ENCODE data around the gene ARHGAP45.
"Not testable (repeated sequence)": the region's sequence is repeated elsewhere in the genome, so short reads cannot be mapped to it uniquely, and the experiment has no call there.

Gene ARHGAP45

DNA sequence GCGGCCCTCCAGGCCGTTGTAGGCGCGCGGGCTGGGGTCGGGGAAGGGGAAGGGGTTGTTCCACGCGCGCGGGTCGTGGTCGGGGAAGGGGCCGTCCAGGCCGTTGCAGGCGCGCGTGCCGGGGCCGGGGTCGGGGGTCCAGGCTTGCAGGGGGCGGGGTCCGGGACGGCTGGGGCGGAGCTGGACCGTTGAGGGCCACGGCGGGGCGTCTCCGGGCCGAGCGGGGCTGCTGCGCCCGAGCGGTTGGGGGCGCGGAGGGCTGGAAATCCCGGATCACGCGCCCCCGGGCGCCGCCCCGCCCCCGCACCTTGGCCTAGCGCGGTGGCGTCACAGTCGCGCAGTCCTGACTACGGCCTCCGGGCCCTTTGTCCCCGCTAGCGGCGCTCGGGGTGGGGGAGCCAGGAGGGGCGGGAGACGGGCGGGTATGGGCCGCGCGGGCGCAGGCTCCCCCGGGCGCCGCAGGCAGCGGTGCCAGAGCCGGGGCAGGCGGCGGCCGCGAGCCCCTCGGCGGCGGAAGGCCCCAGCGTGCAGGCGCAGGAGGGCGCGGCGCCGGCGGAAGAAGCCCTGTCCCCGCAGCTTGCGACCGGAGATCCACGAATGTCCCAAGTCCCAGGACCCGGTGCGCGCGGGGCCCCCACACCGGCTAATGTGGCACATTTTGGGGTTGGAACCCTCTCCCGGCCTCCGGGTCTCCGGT is 37.5 kb downstream of the ARHGAP45 start:
- peak; percentile 60 for DNase-seq (ENCODE audit: low read depth, low spot score)

DNA sequence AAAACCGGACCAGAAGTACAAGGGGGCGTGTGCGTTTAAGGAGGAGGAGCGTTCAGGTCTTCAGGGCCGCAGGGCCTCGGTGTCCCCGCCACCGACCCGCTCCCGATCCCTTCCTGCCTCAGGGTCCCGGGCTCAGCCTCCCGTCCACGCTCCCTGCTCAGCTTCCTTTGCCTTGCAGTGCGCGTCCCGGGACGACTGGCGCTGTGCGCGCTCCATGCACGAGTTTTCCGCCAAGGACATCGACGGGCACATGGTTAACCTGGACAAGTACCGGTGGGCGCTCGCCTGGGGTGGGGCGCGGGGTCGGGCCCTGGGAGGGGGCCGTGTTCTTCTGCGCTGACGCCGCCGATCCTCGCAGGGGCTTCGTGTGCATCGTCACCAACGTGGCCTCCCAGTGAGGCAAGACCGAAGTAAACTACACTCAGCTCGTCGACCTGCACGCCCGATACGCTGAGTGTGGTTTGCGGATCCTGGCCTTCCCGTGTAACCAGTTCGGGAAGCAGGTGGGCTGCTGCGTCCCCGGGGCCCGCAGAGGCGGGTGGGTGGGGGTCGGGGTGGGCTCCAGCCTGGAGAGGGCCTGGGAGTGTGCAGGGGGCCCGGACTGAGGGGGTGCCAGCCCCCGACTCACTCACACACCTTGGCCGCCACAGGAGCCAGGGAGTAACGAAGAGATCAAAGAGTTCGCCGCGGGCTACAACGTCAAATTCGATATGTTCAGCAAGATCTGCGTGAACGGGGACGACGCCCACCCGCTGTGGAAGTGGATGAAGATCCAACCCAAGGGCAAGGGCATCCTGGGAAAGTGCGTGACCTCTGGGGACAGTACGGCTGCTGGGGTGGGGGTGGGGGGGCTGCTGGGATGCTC is 38.3 kb downstream of the ARHGAP45 start:
- peak; percentile 73 for DNase-seq (ENCODE audit: low read depth, low spot score)

GRCh38 chr19:1105873-1106840 is 39.2 kb downstream of the ARHGAP45 start:
- DNase-seq (ENCODE audit: low read depth, low spot score): no peak

DNA sequence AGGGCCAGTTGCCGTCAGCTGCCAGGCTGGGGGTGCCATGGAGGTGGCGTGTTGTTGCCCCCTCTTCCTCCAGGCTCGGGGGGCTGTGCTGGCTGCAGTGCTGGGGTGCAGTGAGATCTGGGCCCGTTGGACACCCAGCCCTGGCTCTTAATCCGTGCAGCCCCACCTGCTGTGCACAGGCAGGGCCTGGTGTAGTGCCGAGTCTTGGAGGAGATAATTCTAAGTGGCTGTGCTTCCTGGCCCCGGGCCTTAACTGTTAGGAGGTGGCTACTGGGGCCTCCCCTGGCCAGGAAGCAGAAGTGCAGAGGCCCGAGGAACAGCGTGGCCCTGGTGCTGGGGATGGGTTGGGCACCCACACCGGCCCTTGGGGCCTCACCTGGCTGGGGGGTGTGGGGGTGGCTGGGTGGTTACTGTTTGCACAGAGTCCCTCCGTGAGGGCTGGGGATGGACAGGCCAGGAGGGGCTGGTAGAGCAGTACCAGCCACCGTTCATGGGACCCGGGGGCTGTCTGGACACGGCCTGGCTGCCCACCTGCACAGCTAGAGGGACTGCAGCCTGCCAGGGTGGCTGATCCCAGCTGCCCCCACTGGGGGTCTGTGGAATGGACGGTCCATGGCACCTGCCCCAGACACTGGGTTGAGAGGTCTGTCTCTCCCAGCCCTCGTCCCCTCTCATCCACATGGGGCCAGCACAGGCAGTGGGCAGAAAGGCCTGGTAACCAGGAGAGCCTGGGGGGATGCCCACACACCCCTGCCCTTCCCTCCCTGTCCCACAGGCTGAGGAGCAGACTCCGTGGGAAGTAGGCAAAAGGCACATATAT is 40.1 kb downstream of the ARHGAP45 start:
- DNase-seq (ENCODE audit: low read depth, low spot score): peak; percentile 55

- no peak for DNase-seq (ENCODE audit: low read depth, low spot score)
Measured at GRCh38 chr19:1107661-1108261, 40.8 kb downstream of the ARHGAP45 start.

GRCh38 chr19:1108291-1109031 is 41.5 kb downstream of the ARHGAP45 start:
- DNase-seq (ENCODE audit: low read depth, low spot score): no peak

GRCh38 chr19:1109032-1109551 is 42.1 kb downstream of the ARHGAP45 start:
- DNase-seq (ENCODE audit: low read depth, low spot score): peak; percentile 67

DNA sequence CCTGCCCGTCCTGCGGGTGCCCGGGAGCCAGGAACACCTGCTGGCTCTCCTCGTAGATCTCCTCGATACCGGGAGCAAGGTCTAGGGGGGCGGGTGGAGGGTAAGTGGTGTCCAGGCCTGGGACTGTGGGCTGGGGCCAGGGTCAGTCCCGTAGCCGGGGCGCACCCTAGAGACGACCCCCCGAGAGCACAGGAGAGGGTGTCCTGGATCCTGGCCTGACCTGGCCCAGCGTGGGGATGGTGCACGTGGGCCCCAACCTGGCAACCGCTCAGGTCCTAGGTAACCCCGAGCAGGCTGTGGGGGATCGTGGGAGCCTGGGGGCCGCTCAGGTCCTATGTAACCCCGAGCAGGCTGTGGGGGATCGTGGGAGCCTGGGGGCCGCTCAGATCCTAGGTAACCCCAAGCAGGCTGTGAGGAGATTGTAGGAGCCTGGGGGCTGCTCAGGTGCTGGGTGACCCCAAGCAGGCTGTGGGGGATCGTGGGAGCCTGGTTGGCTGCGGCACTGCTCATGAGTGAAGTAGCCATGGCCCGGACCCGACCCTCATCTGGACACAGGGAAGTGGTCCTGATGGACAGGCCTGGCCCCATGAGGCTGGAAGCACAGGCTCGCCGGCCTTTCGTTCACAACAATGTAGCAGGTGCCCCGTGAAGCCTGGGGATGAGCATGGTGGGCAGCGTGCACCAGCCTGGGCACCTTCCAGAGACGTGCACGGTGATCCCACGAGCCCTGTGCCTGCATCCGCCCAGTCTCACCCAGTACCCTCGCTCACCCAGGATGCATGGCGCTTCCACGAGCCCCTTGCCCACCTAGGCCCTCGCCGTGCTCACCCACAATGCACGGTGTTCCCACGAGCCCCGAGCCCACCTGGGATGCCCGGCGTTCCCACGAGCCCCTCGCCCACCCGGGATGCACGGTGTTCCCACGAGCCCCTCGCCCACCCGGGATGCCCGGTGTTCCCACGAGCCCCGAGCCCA is 43.0 kb downstream of the ARHGAP45 start:
- DNase-seq (ENCODE audit: low read depth, low spot score): no peak

DNA sequence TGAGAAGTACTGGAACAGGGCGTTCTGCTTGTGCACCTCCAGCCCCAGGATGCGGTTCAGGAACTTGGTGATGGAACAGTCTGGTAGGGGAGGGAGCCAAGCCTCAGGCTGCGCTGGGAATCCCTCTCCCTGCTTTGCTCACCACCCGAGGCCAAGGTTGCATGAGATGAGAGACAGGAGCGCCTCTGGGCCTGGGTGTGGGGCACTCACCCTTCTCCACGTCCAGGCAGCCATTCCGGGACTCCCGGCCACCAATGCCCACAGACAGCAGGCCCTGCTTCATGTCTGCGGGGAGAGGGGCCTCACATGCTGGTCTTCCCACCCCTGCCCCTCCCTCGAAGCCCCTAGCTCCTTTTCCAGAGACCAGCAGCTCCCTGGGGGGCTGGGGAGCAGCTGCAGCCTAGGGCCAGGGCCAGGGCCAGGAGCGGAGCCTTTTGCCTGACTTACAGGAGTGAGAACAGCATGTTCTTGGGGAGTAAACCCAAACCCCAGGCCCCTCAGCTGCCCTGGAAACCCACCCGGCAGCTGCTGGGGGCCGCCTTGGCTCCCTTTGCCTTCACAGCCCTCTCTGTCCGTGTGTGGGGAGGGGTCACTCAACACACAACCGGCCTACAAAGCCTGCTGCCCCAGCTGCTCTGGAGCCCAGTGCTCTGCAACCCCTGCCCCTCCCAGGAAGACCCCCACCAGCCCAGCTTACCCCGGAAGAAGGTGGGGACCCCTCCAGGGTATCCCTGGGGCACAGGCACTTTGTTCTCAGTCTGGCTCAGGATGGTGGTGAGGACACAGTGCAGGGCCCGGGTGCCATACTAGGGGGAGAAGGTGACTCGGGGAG is 44.1 kb downstream of the ARHGAP45 start:
- DNase-seq (ENCODE audit: low read depth, low spot score): no peak

DNA sequence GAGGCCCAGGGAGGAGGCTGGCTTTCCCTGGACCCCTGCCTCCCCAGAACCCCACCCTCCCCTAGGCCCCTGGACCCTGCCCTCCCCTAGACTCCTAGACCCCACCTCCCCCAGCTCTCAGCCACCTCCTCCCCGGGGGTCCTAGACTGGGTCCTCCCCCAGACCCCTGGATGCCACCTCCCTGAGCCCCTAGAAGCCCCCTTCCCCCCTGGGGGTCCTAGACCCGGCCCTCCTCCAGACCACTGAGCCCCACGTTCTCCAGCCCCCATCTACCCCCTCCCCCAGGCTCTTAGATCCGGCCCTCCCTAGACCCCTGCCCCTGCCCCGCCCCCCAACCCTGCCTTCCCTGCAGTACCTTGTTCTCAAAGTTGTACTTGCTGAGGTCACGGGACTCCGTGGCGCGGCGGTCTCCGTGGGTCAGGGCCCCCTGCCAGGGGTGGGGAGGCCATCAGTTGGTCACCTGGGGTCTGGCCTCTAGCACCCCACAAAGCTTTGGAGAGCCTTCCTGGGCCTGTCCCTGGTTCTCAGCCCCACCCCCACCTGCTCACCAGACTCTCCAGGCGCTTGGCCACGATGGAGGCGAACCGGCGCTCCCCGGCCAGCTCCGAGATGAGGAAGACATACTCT is 44.8 kb downstream of the ARHGAP45 start:
- no peak for DNase-seq (ENCODE audit: low read depth, low spot score)

DNA sequence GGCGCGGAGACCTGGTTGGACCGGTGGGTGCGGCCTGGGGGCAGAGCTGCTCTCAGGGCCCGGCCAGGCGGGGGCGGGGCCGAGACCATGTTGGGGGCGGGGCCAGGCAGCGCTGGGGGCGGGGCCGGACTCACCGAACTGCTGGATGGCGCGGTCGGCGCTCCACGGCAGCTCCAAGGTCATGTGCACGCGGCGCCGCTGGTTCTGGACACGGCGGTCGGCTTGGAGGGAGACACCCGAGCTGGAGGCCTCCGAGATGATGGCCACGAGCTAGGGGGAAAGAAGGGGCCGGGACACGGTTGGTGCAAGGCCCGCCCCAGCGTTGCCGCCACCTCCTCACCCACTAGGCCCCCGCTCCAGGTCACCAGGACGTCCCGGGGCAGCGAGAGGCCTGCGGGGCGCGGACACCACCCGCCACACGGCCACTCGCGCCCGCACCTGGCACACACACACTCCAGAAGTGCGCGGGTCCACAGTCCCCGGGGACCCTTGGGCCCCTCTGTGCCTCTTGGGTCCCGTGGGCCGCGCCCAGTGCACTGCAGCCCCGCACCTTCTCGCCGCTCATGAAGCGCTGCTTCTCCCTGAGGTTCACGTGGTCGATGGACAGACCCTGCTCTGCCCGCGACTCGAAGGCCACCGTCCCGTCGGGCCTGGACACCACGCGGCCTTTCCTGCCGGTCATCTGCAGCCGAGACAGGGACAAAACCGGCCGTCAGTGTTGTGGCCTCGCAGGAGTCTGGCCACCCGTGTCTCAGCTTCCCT is 45.5 kb downstream of the ARHGAP45 start:
- peak; percentile 76 for DNase-seq (ENCODE audit: low read depth, low spot score)

DNA sequence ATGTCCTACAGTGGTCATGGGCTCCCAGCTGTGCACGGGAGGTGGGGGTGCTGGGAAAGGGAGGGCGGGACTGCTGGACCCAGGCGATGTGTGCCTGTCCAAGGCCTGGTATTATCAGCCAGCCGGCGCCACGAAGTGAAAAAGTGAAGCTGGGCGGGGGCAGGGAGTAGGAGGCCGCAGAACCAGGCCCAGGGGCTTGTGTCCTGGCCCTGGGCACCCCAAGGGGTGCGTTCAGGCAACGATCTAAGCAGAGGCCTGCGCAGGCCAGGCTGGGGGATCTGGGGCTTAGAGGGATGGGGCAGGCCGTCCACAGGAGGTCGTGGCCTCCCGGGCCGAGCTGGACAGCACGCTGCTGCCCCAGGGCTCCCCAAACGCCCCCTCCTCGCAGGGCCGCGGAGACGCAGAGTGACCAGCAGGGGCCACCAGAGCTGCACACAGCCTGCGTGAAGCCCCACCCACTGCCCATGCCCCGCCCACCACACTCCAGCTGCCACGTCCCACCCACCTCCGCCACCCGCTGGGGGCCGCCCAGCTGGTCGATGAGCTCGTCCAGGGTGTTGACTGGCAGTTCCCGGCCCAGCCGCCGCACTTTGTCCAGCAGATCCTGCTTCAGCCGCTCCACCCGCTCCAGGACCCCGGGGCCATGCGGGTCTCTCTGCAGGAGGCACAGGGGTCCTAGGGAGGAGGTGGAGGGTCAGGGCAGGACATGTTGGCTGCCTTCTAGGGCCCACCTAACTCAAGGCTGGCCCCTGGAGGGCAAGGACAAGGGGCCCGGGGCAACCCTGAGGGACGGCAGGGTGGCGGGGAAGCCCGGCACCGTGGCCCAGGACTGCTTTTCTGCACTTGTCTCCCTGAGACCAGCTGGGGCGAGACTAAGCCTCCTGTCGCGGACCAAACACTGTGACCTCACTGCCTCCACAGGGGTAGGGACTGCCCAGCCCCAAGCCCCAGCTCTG is 46.3 kb downstream of the ARHGAP45 start:
- DNase-seq (ENCODE audit: low read depth, low spot score): peak; percentile 91

DNA sequence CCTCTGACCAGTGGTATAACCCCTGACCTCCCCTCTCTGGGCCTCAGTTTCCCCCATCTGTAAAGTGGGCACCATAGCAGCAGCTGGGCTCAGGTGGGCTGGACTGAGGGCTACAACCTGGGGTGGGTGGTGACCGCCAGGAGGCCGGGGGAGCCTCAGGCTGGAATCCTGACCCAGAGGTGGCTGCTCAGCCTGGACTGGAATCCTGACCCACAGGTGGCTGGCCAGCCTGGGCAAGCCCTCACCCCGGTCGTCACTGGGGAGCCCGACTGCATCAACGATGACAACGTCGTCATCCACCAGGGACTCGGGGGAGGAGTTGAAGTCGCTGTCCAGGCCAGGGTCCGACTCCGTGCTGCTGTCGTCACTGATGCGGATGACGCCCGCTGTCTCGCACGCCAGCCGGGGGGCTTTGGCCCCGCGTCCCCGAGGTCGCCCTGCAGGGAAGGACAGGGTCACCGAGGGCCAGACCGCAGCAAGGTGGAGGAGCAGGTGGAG is 47.1 kb downstream of the ARHGAP45 start:
- DNase-seq (ENCODE audit: low read depth, low spot score): no peak

DNA sequence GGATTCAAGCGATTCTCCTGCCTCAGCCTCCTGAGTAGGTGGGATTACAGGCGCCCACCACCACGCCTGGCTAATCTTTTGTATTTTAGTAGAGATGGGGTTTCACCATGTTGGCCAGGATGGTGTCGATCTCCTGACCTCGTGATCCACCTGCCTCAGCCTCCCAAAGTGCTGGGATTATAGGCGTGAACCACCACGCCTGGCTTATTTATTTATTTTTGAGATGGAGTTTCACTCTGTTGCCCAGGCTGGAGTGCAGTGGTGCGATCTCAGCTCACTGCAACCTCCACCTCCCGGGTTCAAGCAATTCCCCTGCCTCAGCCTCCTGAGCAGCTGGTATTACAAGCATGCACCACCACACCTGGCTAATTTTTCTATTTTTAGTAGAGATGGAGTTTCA is 47.8 kb downstream of the ARHGAP45 start:
- DNase-seq (ENCODE audit: low read depth, low spot score): not testable (repeated sequence)

Data from ELF-1 (cell line).